GM21528 (cell line): Measurements from ENCODE around the gene VWDE.

Source experiments
- ATAC-seq: cut with Tn5 transposase; IDR thresholded peaks from one replicate; pipeline ENCODE4 v1.9.1; 2021; ENCODE audit warnings: mild to moderate bottlenecking, moderate library complexity; ENCODE audit not compliant: unreplicated experiment, low FRiP score

Gene VWDE

DNA sequence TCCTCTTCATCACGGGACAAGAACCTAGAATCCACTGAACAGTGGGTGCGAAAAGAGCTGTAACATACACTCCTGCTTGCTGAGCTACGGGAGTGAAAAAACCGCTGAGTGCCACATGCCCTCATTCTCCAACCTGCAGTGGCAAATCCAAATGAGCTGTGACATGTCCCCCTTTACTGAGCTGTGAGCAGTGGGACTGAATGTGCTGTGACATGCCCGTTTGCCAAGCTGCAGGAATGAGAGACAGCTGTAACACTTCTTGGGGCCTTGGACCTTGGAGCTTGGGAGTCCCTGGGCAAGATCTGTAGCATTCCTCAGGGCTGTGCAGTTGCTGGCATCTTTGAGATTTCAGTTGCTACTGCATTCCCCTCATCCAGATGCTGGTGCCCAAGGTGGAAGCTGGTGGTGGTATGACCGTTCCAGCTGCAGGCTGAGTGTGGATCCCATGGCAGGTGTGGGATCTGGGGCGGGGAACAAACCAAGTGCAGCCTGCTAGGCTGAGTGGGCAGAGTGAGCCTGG, 107.6 kb downstream of the VWDE start:
- no peak for ATAC-seq

DNA sequence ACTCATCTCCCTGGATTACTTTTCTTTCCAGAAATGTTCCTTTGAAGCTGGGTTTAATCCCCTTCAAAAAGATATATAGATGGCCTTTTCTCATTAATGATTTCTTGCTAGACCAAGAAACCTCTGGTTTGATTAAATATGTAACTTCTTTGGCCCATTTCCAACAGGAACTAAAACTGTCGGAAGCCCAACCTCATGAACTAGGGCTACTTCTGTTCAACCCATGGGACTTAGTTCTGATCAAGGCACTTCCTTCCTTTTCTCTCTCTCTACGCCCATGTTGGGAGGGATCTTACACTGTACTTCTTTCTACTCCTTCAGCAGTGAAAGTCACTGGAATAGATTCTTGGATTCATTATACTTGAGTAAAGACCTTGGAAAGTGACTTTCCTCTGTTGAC, 109.0 kb downstream of the VWDE start:
- ATAC-seq = no peak

DNA sequence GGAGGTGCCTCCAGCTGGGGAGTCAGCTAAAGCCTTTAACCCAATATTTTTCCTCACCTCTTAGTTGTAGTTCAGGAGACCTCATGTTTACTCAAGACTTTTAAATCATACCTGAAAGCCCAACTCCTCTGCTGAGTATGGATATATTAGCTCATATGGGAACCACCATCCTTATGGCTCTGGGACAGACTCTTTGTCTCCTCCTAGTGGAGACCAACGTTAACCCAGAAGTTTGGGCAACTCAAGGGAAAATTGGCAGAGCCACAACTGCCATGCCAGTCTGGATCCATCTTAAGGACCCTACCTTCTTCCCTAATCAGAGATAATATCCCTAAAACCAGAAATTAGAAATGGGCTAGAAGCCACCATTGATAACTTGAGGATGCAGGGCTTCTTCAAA, 111.8 kb downstream of the VWDE start:
- no peak for ATAC-seq

DNA sequence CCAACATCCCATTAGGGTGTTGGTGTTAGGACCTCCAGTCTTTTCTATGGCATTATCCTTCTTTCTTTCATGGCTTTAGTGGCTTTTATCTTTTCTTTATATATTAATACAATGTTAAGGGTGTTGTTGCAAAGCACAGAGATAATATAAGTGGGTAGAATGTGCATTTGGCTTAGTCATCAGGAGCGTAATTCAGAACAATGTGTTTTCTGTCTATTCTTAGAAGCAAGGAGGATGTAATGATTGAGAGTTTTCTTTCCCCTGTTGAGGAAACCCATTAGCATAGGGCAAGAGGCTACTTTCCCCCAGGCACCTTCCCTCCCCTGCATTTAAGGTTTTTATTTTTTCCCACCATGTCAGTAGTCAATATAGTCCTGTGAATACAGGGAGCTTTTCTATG, 112.9 kb downstream of the VWDE start:
- no peak for ATAC-seq

DNA sequence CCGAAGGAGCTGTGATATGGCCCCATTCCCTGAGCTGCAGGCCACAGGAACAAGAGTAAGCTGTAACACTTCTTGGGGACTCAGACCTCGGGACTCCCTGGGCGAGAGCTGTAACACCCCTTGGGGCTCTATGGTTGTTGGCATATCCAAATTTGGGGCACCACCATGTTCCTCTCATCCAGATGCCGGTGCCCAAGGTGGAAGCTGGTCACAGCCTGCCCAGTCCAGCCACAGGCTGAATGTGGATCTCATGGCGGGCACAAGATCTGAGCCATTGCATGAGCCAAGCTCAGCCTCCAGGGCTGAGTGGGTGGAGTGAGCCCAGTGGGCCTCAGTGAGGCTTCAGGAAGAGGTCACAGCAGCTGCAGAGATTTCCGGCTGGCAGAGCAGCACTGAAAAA, 113.7 kb downstream of the VWDE start:
- ATAC-seq = no peak

DNA sequence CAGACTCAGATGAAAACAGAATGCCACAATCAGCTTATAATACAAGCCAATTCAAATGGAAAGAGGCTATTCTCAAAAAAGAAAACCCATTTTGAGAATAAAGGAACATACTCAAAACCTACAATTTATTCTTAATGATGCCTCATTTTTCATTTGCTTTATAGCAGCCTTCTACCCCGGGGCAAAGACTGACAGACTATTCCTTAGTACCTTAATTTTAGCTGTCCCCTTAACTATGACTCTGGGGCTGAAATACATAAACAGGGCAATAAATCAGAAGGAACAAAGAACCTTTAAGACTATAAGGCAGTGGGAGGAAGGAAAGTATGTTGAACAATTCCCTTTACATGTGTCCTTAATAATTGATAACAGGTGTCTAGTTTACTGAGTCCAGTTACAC, 115.8 kb downstream of the VWDE start:
- no peak for ATAC-seq

DNA sequence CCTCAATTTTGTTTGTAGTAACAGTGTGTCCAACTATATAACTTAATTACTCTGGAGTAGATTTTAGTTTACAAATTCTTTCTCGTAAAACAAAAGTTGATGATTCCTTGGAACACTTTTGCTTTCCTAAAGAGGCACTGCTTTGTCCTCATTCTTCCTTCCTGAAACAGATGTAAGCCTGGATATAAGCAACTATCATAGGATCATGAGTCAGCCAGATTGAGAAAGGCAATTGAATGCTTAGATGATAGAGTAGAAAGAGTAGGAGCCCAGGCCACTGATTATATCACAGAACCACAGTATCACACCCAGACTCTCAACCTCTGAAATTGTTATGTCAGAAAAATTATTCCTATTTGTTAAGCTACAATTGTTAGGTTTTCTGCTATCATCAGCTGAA, 122.6 kb downstream of the VWDE start:
- no peak for ATAC-seq
